ENCODE data around the gene ZNF543. TPM values are rescaled to one million over a fixed set of nuclear protein-coding genes. Genes with fewer than 3 reads are reported as not detected.

Gene ZNF543
- total and polyA plus RNA-seq, 2 of the 8 experiments (the other 6 are each of a cell fraction or from before 2014, with no cell fraction given): 1.8 to 9.0 TPM

GRCh38 chr19:57308514-57308913 lies 11.8 kb upstream of the ZNF543 start:
- H2AFZ ChIP-seq (ENCODE audit: low read length): no peak overlapping the region
- H2BK12ac ChIP-seq (ENCODE audit: low read depth, low read length): no peak overlapping the region
- no peak overlapping the region for H4K5ac ChIP-seq (ENCODE audit: insufficient read length, low read depth, low read length)
- H3K14ac ChIP-seq (ENCODE audit: insufficient read length): no peak overlapping the region
- H4K20me1 ChIP-seq (replicated peaks in 1 of 2; ENCODE audit: control insufficient read depth in 1 of 2, insufficient read depth in 2 of 2, low read length in 2 of 2): peaks cover 0 to 1% of the 10 kb centered on the region in 2 experiments
- CTCF ChIA-PET (ENCODE audit: partially characterized antibody): no interaction called here
- H4K91ac ChIP-seq (replicated peaks; ENCODE audit: insufficient read length, low read length): no peak overlapping the region
- DNase-seq (ENCODE audit: low read depth in 1 of 2, low spot score in 2 of 2) (no peak), FAIRE-seq (no peak)
- no peaks in the 10 kb centered on the region for H3K23me2 ChIP-seq (ENCODE audit: low read depth, low read length)
- POLR2A ChIA-PET (ENCODE audit: partially characterized antibody): interaction anchor here (1.0 to 1.9 kb wide), 4 partner anchors 12 to 127 kb away, joined by 3 to 4 read pairs (median 4); partner anchors contain the start of gene ZNF749
- no peak overlapping the region for H3K4me3 ChIP-seq (ENCODE audit: extremely low read depth in 1 of 4, insufficient read depth in 2 of 4, low read depth in 3 of 4, low read length in 4 of 4)
- no peak overlapping the region for H2BK120ac ChIP-seq (replicated peaks; ENCODE audit: low read depth, low read length)
- 0 out of 7 replicates have a peak, but pooled peaks cover 0 to 3% (median 0%) of the 10 kb centered on the region in 4 experiments for H3K27me3 ChIP-seq (replicated peaks in 1 of 4; ENCODE audit: control insufficient read depth in 3 of 4, extremely low read depth in 1 of 4, insufficient read depth in 3 of 4, low read length in 3 of 4)
- TF ChIP-seq CHD1 (IDR thresholded peaks at IDR 0.05; ENCODE audit: low read depth, low read length) (no peak), ASH2L (IDR thresholded peaks at IDR 0.05; ENCODE audit: low read length) (no peak), NANOG (IDR thresholded peaks at IDR 0.05; ENCODE audit: insufficient read depth, low read depth, low read length, poor library complexity, severe bottlenecking) (no peak), CBX8 (IDR thresholded peaks at IDR 0.05; ENCODE audit: borderline replicate concordance, low read depth, low read length) (no peak), JUN (IDR thresholded peaks at IDR 0.05; ENCODE audit: low read depth, low read length) (no peak), RAD21 (IDR thresholded peaks at IDR 0.05 in 1 of 2, conservative IDR thresholded peaks at IDR 0.05 in 1 of 2; ENCODE audit: low read depth in 2 of 2, low read length in 2 of 2) (no peak), CREB1 (IDR thresholded peaks at IDR 0.05) (no peak), RBBP5 (IDR thresholded peaks at IDR 0.05; ENCODE audit: borderline replicate concordance, low read depth, low read length) (no peak)
- H4K8ac ChIP-seq (ENCODE audit: extremely low read depth, insufficient read depth, low read length): no peak overlapping the region
- H3K56ac ChIP-seq (replicated peaks; ENCODE audit: insufficient read length, low read depth, low read length): no peak overlapping the region
- no peak overlapping the region for H3K4ac ChIP-seq (replicated peaks; ENCODE audit: insufficient read length, low read depth, low read length)
- no peaks in the 10 kb centered on the region for H3K4me1 ChIP-seq (replicated peaks in 1 of 4; ENCODE audit: control insufficient read depth in 3 of 4, insufficient read depth in 4 of 4, low read length in 3 of 4)
- no peak overlapping the region for H2BK15ac ChIP-seq (ENCODE audit: low read length)
- no peaks in the 10 kb centered on the region for H3K9me3 ChIP-seq (ENCODE audit: insufficient read depth in 2 of 2, low read depth in 1 of 2, low read length in 1 of 2)
- no peak overlapping the region for H3K23ac ChIP-seq (ENCODE audit: insufficient read length)
- H3K79me2 ChIP-seq (ENCODE audit: control insufficient read depth in 1 of 2, insufficient read depth in 2 of 2, low read length in 2 of 2): no peaks in the 10 kb centered on the region
- no peak overlapping the region for H2BK5ac ChIP-seq (ENCODE audit: low read depth, low read length)
- H2AK5ac ChIP-seq (ENCODE audit: low read depth, low read length): no peak overlapping the region
- no peaks in the 10 kb centered on the region for H3K79me1 ChIP-seq (ENCODE audit: low read depth, low read length)
- H3K9ac ChIP-seq (replicated peaks in 1 of 4; ENCODE audit: extremely low read depth in 1 of 4, low read depth in 3 of 4, low read length in 3 of 4): no peak overlapping the region
- H2BK20ac ChIP-seq (ENCODE audit: low read length): no peak overlapping the region
- H3K18ac ChIP-seq (ENCODE audit: extremely low read depth, low read length): no peak overlapping the region
- no peaks in the 10 kb centered on the region; a peak in 2 of 8 replicates for H3K36me3 ChIP-seq (ENCODE audit: control insufficient read depth in 2 of 4, insufficient read depth in 4 of 4, low read length in 3 of 4)
- no peak overlapping the region for H3K27ac ChIP-seq (ENCODE audit: low read depth, low read length)
- no peak overlapping the region for H3K4me2 ChIP-seq (ENCODE audit: insufficient read depth in 1 of 2, low read depth in 2 of 2, low read length in 2 of 2)

Data from H1 (cell line).